NCI-H1048 (cell line): ENCODE data around the gene CNTNAP2.

ENCODE experiments used
- DNase-seq: peaks from one replicate; lab custom pipeline; 2025; lab: John Stamatoyannopoulos, UW

The CNTNAP2 gene

DNA sequence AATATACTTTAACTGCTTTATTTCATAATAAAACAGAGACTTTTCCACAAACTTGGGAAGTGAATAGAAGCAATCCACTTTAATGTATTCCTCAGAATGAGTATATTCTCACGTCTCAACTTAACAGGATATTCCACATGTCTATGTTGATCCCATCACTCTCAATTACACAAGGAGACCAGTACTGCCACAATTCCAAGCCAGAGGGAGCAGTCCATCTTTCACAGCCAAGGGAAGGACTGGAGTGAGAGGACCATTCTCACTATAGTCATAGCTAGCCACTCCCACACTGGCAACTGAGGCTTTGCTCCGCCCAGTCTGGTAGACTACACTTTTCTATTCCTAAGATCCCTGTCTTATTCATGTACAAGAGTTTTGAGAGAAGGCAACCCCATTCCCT, 553.9 kb downstream of the CNTNAP2 start:
- DNase-seq: no peak

DNA sequence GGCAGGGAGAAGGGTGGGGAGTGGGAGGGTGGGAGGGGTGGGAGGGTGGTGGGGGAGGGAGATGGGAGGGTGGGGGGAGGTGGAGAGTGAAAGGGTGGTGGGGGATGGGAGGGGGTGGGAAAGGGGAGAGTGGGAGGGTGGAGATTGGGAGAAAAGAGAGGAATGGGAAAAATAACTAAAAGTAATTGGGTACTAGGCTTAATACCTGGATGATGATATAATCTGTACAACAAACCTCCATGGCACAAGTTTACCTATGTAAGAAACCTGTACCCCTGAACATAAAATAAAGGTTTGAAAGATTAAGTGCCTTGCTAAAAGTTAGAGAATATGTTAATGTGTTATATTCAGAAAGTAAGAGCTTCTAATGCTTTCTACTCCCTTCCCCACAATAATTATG, 564.9 kb downstream of the CNTNAP2 start:
- DNase-seq: no peak

DNA sequence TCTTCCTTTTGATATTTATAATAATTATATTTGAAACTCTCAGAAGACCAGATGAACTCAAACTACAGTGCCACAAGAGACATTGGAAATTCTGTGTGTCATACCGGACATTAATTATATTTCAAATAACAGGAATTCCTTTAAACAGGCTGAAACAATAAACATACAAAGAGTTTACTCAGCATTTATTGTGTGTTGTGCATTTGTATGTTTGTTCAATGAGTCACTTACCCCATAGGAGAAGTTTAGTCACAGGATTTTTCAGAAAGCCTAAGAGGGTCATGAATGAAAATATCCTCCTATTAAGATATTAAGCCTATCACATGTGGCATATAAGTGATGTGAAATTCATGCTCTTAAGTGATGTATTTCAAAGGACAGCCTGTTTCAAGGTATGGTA, 566.8 kb downstream of the CNTNAP2 start:
- DNase-seq: no peak

DNA sequence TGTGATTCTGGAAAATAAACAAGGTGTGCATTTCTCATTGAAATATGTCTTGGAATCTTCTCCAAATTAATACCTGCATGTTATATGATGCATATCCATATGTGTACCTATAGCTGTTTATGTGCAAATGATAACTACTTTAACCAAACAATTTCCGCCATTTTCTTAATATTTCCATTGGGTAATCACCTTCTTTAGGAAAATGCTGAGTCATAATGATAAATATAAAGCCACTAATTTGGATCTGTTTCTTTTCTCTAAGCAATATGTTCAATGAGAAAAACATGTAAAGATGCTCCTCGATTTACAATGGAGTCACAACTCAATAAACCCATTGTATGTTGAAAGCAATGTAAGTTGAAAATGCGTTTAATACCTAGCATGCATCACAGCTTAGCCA, 574.4 kb downstream of the CNTNAP2 start:
- no peak for DNase-seq

DNA sequence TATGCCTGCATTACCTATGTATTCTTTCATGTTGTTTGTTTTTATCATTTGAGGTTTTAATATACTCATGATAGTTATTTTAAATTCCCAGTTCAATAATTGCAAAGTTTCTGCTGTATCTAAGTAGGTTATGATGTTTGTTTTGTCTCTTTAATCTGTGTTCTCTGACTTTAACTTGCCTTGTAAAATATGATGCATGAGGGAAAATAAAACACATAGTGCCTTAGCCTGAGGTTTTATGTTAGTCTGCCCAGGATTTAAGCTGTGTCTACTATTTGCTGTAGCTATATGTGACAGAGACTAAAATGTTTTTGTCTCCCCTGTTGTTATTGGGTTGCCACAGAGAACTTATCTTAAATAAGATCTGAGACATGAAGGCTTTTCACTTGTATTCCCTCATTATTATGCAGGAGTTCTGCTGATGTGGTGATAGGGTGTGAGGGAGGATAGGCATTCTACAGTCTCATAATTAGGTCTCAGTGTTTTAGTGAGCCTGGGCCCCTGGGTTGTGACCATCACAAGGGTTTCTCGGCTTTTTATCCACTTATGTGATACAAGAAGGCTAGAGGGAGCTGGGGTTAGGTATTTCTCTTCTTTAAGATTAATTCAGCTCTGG, 582.5 kb downstream of the CNTNAP2 start:
- no peak for DNase-seq

DNA sequence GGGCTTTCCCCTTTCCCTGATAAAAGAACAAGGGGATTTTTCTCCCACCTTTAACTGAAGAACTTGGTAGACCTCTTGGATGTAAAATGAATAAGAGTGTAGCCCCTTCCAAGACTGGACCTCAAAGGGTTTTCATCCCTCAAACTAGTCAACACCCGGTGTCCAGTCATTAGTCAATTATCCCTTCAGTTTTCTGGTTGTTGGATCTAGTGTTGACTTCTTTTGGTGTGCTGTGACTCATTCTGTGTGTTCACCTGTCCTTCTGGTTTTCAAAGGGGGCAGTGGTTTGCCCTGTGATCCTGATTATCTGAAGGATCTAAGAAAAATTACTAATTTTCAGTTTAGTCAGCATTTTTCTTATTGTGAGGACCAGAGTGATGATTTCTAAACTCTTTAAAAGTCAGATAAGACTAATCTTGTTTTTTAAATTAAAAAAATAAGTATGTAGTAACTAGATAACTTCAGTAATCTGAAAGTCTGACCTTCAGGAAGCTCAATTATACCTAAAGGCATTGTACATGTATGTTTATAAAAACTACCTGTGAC, 583.5 kb downstream of the CNTNAP2 start:
- no peak for DNase-seq

DNA sequence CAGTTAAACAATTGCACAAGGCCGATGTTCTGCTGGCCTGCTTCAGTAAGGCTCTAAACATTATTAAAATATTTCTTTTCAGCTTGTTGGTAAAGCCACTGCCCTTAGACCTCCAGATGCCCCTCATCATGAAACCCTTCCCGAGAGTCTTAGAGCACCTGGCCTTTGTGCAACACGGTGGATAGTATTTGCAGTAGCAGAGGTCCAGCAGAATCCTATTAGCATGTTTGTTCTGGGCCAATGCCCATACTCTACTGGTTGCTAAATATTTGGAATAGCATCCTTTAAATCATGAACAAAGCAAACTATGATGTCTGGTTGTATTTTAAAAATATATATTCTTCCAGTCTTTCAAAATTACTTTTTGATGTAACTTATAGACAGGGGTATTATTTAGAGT, 584.6 kb downstream of the CNTNAP2 start:
- DNase-seq: no peak

DNA sequence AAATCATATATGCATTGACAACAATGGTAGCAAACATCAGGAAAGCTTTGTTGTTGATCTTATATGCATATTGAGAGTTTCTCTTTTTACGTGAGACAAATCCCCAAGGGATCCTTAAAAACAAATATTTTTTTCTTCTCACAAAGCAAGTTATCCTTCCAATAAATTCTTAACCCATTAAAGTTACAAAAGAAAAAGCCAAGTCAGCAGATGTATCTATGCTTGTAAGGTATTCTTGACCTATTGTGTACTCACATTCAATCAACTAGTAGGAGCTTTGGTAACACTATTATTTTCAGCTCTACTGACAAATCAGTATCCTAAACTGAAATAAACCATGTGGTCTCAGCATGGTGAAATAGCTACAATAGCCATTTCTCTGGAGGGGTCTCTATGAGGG, 586.3 kb downstream of the CNTNAP2 start:
- no peak for DNase-seq

DNA sequence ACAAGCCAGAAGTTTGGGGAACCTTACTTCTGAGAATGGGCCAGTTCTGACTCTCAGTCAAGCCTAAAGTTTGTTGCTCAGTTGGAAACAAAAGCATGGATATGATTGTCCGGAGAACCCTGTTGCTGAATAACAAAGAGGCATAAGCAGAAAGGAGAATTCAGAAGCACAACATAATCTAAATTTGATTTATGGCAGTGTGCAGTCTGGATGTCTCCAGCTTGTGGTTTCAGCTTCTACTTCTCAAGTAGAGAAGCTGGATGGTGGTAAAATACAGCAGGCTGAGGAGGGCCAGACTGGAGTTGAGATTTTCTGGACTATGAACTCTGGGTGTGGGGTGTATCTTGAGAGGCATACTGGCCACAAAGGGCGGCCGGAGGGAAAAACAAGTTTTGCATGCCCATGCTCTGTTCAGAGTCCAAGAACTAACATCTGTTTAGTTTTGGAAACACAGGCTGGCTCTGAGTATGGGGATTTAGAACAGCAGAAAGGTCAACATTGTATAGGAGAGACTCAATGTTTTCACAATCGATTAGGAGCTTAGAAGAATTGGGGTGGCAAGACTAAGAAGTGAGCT, 592.9 kb downstream of the CNTNAP2 start:
- DNase-seq: no peak

DNA sequence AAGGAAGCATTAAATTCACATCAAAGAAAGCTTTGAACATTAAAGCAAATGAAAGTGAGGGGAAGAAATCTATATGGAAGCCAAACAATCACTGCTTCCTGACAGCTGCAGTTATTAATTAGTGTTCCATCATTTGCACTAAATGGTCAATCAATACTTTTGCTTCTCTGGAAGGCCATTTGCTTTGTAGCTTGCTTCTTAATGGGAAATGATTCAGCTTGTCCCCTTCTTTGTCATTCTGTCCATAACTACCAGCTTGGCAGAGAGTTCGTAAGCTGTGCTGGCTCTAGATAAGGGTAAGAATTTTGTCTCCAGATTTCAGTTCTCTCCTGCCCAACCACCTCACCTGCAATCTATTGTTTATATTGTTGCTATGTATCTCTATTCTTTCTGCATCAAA, 596.6 kb downstream of the CNTNAP2 start:
- no peak for DNase-seq

DNA sequence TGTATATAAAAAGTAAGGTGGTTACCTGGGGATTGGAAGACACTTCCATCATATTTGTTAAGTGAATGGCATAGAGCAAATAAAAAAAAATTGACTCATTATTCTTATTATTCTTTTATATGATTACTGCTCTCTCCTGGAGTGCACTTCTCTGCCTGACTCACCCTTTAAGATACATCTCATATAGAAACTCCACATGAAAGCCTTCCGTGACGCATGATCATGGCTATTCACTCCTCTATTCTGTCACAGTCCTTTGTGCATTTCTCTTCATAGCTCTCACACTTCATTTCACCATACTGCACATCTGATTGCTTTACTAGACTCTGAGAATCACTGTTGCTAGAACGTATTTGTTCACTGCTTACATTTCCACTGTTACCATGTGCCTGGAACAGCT, 597.3 kb downstream of the CNTNAP2 start:
- DNase-seq: no peak

DNA sequence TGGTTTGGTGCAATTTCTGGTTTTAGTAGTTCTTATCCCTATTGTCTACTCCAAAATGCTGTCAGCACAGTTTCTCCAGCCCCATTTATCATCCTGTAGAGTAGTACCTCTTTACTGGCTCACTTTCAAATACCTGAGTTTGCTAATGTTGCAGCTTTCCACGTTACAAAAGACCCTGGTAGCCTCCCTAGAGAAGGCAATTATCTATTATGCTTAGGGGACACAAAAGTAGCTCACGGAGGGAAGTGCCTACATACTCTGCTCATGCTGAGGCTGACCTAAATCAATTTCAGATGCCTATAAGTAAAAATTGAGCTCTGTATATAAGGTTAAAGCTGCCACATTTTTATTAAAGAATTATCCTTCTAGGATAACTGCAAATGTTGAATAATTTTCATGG, 603.6 kb downstream of the CNTNAP2 start:
- no peak for DNase-seq

DNA sequence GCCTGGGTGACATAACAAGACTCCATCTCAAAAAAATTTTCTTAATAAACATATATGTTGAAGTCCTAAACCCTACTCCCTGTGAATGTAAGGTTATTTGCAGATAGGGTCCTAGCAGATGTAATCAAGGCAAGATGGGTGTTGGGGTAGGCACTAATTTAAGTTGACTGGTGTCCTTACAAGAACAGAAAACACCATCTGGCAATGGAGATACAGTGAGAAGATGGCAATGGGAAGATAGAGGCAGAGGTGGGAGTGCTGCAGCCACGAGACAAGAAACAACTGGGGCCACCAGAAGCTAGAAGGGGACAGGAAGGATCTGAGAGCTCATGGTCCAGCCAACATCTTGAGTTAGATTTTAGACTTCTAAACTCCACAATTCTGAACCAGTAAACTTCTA, 606.4 kb downstream of the CNTNAP2 start:
- no peak for DNase-seq

DNA sequence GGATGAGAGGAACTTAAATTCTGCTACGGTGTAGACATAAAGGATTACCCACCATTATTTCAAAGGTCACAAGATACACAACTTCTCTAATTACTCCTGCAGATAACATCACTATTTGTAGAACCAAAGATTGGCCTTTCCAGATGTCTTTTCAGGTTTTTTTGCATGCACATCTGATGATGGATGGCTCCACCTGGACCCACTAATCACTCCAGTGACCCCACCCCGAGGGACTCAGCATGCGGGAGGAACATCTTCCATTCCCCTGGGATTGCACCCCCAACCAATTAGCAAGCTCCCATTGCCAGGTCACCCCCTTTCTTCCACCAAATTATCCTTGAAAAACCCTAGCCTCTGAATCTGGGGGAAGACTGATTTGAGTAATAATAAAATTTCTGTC, 608.9 kb downstream of the CNTNAP2 start:
- DNase-seq: no peak

DNA sequence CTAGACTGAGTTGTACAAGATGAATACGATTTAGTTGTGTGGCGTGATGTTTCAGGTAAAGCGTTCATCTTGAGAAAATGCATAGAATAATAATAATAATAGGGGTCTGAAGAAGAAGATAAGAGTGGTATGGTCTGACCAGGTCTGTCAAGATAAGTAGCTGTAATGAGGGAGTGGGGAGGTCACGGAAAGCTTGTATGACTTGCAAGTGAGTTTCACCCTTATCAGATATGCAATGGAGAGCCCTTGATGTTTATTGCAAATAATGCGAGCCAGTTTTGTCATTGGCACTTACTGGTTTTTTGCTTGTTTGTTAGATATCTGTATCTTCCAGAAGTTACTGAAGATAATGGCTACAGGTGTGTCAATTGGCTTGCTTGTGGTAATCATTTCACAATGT, 611.5 kb downstream of the CNTNAP2 start:
- no peak for DNase-seq

DNA sequence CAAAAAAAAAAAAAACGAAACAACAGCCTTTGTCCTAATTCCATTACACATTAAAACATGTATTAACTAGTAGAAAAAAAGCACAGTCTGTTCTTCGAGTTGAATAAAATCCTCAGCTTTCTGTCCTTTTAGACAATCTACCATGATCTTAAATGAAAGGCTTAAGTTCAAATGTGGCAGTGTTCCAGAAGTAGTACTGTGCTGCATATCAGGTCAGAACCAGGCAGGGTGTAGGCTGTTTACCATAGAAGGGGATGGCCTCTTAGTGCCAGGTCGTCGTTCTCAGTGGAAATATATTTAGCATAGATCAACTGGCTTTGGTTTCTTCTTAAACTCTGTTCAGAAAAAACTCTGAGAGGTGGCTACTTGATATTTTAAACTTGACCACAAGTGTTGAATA, 612.0 kb downstream of the CNTNAP2 start:
- DNase-seq: no peak

DNA sequence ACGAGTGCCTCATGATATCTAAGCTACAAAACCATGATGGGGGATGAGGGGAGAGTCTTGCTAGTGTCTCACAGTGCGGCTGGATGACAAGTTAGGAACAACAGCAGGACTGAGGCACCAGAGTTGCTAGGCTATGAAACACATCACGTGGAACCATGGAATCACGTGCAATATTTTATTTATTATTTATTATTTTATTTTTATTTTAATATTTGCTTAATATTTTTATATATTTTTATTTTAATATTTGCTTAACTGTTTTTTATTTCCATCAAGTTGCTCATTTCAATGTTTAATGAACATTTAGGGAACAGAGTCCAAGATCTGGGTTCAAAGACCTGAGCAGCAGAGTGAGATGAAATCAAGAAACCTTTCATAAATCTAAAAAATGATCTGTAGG, 614.6 kb downstream of the CNTNAP2 start:
- no peak for DNase-seq

DNA sequence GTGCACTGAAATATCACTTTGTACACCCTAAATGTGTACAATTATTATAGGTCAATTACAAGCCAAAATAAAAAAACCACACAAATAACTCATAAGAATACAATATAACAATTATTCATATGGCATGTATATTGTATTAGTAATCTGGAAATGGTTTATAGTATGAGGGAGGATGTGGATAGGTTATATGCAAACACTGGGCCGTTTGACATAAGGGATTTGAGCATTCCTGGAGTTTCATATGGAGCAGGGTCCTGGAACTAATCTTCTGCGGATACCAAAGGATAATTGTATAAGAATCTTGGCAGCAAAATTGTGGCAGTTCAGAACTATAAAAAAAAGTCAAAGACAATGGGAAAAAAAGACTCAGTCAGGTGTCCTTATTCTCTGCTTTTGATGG, 619.4 kb downstream of the CNTNAP2 start:
- no peak for DNase-seq

DNA sequence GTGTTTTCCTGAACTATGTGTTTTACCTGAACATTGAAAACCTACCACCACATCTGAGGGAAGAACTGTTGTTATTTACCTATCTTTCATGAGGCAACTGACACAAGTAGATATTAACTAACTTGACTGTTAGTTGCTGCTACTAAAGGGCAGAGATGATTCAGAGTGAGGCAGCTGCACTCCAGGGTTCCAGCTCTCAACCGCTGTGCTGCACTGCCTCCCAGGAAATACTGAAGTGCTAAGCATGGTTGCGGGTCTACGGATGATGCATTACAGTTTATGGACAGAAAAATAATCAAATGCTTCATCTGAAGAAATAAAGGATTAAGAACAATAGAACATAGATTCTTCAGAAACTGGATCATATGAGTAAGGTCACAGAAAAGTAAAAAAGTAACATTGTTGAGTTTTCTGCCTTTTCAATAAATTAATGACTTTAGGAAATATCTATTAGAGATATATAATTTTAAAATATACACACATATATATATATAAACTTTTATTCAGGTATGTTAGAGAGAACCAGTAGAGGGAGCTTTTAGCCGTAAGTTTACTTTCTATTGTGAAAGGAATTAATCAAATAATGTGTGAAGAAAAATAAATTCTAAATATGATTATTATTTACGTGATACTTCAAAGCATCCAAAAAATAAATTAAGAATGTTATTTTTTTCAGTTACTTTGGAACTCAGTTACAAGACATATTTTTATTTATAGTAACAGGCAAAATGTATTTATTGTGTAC, 620.0 kb downstream of the CNTNAP2 start:
- DNase-seq: no peak

DNA sequence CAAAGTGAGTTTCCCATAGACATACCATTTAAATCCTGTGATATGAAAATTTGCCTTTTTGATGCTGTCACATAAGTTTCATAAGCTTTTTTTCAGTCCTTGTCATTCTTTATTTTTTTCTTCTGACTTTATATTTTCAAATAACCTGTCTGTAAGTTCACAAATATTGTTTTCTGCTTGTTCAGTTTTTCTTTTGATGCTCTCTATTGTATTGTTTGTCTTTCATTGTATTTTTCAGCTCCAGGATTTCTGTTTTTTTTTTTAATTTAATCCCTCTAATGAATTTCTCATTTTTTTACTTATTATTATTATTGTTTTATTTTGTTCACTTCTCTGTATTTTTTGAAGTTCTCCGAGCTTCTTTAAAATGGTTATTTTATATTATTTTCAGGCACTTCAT, 623.4 kb downstream of the CNTNAP2 start:
- no peak for DNase-seq

DNA sequence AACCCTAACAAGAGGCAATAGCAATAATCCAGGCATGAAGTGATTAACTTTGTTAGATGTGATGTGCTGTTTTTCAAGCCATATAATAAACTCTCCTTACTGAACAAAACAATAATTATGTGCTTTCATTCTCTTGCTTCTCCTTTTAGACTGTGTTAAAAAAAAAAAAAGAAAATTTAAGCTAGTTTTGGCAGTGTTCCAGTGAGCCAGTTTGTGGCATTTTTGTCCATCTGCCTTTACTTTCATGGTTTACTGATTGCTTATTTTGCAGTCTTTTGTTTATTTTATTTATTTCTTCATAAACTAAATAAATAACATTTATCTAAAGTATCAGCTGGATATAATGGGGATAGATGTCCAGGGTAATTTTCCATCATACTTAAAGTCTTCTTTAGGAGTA, 625.3 kb downstream of the CNTNAP2 start:
- no peak for DNase-seq

DNA sequence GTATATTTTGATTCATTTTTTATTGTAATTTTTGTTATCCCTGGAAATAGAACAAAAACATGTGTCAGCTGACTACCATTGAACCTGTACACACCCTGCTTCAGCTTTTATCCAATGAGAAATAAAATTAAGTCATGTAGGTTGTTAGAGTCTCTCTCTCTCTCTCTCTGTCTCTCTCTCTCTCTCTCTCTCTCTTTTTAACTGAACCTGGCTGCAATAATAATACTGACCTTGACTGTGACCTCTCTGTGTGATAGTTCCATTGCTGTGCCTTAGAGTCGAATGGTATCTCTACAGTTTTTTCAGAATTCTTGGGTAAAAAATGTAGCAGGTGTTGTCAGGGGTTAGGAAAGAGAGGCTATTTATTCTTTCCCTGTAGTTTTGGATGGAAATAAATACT, 637.8 kb downstream of the CNTNAP2 start:
- no peak for DNase-seq

DNA sequence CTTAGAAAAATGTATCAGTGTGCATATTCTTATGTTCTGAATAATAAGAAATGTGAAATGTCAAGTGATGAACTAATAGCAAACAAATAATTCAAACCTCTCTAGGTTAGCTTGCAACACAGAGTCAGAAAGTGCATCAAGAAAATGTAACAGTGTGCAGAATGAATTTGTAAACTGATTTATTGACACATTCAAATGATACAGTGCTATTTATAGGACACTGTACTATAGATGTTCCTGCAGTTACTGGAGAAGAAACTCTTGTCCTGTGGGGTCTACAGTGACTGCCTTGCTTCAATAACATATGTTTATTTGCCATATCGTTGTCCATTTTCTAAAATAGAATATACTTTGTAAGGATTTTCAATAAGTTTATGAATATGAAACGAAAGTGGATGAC, 639.0 kb downstream of the CNTNAP2 start:
- DNase-seq: no peak

DNA sequence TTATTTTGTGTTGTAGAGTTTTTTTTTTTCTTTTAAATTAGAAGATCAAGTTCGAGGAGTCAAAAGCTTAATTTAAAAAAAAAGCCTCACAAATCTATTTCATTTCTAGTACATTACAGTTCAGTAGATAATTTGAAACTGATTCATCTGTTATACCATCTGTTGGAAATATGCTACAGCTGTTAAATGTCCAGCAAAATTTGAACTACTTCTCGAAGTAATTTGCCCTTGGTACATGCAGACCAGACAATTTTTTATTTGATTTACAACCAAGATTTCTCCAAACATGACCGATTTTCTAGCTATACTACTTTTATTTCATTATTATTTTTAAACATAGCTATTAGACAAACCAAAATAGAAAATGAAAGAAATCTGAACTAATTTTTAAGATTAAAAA, 647.9 kb downstream of the CNTNAP2 start:
- no peak for DNase-seq
